ENCODE measurements around the gene MYMX. TPM values are rescaled to one million over a fixed set of nuclear protein-coding genes. Genes with fewer than 3 reads are reported as not detected.
A peak's percentile ranks its signal among the peaks of the same experiment; 100 is the strongest.
"Not testable (repeated sequence)": the region's sequence is repeated elsewhere in the genome, so short reads cannot be mapped to it uniquely, and the experiment has no call there.

The MYMX gene
- polyA plus RNA-seq, 1 donor from 2014 or later, result not detected

- Mint-ChIP-seq H3K9me3 (no peaks in the 10 kb centered on the region), H3K27me3 (no peaks in the 10 kb centered on the region), H3K4me3 (no peak overlapping the region), H3K4me1 (peaks cover 0 to 2% (median under 1%) of the 10 kb centered on the region in 3 donors), H3K27ac (peak overlapping the region in 1 of 3 donors; percentile 31), H3K36me3 (peaks cover 2% of the 10 kb centered on the region)
These were observed 12.8 kb downstream of the MYMX start for GRCh38 chr6:44229376-44230033.

- H3K4me1 Mint-ChIP-seq, result no peaks in the 10 kb centered on the region
- H3K27ac Mint-ChIP-seq, result no peak overlapping the region
- H3K9me3 Mint-ChIP-seq, result no peaks in the 10 kb centered on the region
- H3K27me3 Mint-ChIP-seq, result no peaks in the 10 kb centered on the region
- peaks cover 2% of the 10 kb centered on the region for H3K36me3 Mint-ChIP-seq
- peak overlapping the region in 1 of 4 donors; percentile 20 for H3K4me3 Mint-ChIP-seq
These were observed 13.4 kb downstream of the MYMX start for GRCh38 chr6:44230034-44230675.

DNA sequence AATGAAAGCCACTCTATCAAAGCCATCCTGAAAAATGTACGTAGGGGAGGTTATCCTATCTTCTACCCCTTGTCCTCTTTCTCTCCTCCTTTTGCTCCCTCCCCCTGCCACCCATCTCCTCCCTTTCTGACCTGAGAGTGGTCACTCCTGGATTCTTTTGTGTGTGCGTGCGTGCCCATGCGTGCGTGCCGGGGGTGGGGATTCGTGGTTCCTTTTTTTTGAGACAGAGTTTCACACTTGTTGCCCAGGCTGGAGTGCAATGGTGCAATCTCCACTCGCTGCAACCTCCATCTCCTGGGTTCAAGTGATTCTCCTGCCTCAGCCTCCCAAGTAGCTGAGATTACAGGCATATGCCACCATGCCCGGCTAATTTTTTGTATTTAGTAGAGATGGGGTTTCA, 14.7 kb downstream of the MYMX start:
- H3K4me1 Mint-ChIP-seq, H3K4me3 Mint-ChIP-seq, H3K36me3 Mint-ChIP-seq, H3K27ac Mint-ChIP-seq, H3K27me3 Mint-ChIP-seq, H3K9me3 Mint-ChIP-seq: not testable (repeated sequence)

DNA sequence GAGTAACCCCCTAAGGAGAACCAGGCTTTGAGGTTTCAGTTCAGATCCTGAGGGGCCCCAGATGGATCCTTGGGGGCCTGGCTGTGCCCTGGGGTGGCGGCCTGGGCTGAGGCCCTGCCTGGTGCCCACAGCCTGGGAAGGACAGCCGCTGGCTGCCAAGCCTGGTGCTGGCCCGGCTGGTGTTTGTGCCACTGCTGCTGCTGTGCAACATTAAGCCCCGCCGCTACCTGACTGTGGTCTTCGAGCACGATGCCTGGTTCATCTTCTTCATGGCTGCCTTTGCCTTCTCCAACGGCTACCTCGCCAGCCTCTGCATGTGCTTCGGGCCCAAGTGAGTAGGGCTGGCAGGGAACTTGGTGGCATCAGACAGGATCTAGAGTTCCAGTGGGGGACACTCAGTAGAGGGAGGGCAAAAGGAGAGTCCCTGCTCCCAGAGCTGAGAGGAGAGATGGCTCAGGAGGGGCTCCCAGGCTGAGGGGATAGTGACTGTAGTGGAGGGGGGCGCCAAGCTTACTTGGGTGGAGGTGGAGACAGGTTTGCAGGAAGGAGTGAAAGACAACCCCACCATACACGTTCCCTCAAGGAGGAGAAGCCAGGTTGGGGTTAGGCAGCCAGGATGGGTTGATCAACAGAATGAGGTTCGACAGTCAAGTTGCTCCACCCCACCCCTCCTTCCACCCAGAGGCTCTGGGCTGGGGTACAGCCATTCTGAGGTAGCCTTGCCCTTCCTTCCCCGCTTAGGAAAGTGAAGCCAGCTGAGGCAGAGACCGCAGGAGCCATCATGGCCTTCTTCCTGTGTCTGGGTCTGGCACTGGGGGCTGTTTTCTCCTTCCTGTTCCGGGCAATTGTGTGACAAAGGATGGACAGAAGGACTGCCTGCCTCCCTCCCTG, 16.2 kb downstream of the MYMX start:
- H3K27me3 Mint-ChIP-seq, result no peaks in the 10 kb centered on the region
- H3K4me1 Mint-ChIP-seq, result peaks cover 0 to 4% (median 3%) of the 10 kb centered on the region in 3 donors
- no peak overlapping the region for H3K27ac Mint-ChIP-seq
- H3K4me3 Mint-ChIP-seq, result no peak overlapping the region
- H3K9me3 Mint-ChIP-seq, result no peaks in the 10 kb centered on the region
- peaks cover 2% of the 10 kb centered on the region for H3K36me3 Mint-ChIP-seq

- Mint-ChIP-seq H3K36me3 (peaks cover 2% of the 10 kb centered on the region), H3K4me3 (no peak overlapping the region), H3K4me1 (peaks cover 0 to 5% (median 3%) of the 10 kb centered on the region in 3 donors), H3K27me3 (no peaks in the 10 kb centered on the region), H3K9me3 (no peaks in the 10 kb centered on the region), H3K27ac (peak overlapping the region in 1 of 3 donors; percentile 25)
These were observed 16.9 kb downstream of the MYMX start for GRCh38 chr6:44233567-44234100.

DNA sequence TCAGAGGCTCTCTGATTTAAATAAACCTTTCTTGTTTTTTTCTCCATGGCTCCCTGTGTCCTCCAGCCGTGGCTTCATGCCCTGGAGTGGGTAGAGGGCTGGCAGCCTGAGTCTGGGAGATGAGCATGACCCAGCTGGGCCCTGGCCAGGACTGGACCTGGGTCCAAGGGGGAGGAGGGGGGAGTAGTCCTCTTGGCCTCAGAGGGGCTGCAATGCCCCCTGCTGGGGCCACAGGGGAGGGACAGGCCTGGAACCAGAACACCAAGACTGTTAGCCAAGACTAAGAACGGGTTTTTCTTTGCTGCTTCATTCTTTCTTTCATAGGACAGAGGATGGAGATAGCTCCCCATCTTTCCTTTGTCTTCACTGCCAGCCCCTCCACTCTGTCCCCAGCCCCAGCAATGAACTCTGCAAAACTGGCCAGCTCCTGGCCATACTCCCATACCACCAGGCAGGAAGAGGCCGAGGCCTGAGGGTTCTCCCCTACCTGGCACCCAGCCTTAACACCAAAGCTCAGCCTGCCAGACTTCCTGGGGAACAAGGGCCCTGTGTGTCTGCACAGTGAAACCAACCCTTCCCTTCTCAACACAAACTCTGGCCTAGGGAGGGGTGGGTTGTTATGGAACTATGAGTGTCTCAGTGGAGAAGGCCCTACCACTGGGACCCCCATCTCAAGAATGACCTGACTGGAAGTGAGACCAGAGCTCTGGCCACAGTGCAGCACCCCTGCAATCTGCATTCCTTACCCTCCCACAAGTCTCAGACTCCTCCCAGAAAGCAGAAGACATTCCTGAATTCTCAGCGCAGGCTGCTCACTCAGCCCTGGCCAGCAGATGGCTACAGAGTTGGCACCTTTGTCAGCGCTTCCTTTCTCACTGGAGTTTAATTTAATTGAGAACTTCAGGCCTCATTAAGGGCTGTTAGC, 17.6 kb downstream of the MYMX start:
- H3K27ac Mint-ChIP-seq, result peak overlapping the region in 1 of 3 donors; percentile 25
- H3K4me1 Mint-ChIP-seq, result peaks cover 0 to 5% (median 3%) of the 10 kb centered on the region in 3 donors
- H3K36me3 Mint-ChIP-seq, result peaks cover 2% of the 10 kb centered on the region
- H3K9me3 Mint-ChIP-seq, result no peaks in the 10 kb centered on the region
- no peaks in the 10 kb centered on the region for H3K27me3 Mint-ChIP-seq
- no peak overlapping the region for H3K4me3 Mint-ChIP-seq

DNA sequence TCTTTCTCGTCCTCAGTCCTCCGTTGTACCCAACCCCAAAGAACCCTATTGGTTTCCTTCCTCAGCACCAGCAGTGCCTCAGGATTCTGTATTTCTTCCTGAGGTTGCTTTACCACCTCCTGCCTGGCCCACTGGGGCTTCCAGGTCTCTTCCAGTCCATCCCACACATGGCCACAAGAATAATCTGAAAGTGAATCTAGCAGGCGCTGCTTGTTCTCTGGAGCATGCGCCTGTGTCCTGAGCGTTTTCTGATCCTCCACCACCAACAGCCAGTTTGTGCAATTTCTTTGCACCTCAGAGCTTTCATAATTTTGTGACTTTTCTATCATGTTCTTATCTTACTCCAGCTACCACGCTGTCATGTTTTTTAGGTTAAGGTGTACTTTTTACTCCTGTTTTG, 18.5 kb downstream of the MYMX start:
- peaks cover 0 to 5% (median 3%) of the 10 kb centered on the region in 3 donors for H3K4me1 Mint-ChIP-seq
- H3K27me3 Mint-ChIP-seq, result no peaks in the 10 kb centered on the region
- peaks cover 2% of the 10 kb centered on the region for H3K36me3 Mint-ChIP-seq
- H3K27ac Mint-ChIP-seq, result no peak overlapping the region
- H3K9me3 Mint-ChIP-seq, result no peaks in the 10 kb centered on the region
- peak overlapping the region in 1 of 4 donors; percentile 61 for H3K4me3 Mint-ChIP-seq

GRCh38 chr6:44235891-44236516, 19.3 kb downstream of the MYMX start:
- no peak overlapping the region for H3K27ac Mint-ChIP-seq
- peaks cover 0 to 5% (median 3%) of the 10 kb centered on the region in 3 donors for H3K4me1 Mint-ChIP-seq
- no peaks in the 10 kb centered on the region for H3K27me3 Mint-ChIP-seq
- H3K9me3 Mint-ChIP-seq, result no peaks in the 10 kb centered on the region
- no peaks in the 10 kb centered on the region for H3K36me3 Mint-ChIP-seq
- H3K4me3 Mint-ChIP-seq, result no peak overlapping the region

DNA sequence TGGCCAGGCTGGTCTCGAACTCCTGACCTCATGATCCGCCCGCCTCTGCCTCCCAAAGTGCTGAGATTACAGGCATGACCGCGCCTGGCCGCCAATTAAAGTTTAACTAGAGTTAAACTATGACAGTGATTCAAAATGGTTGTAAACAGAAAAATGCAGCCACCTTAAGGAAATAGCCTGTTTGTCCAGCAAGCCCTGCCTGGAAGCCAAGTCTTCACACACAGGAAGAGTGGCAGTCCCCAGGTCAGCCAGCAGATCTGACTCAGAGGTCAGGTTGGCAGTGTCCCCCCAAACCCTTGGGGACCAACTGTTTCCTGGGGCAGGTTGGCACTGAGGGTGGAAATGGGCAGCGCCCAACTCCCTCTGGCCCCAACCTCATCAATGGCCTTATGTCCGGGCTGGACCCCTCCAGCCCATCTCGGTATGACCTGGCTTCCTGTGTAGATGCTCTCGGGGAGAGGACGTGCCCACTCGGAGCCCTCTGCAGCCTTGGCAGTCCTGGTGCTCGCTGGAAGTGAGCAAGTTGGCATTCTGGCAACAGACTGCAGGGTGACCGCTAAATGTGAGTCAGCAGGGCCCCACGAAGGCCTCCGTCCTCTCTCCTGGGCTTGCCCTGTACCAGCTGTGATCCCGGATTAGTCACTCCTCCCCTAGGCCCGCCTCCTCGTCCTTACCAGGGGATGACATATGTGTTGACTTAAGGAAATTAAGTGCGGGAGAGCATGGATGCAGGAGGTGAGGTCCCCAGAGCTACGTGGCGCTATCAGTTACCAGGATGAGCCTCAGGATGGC, 20.5 kb downstream of the MYMX start:
- no peaks in the 10 kb centered on the region for H3K27me3 Mint-ChIP-seq
- no peaks in the 10 kb centered on the region for H3K9me3 Mint-ChIP-seq
- no peaks in the 10 kb centered on the region for H3K36me3 Mint-ChIP-seq
- peak overlapping the region; percentile 79 to 91 (median 90) for H3K27ac Mint-ChIP-seq
- peak overlapping the region; percentile 82 to 96 (median 93) for H3K4me3 Mint-ChIP-seq
- H3K4me1 Mint-ChIP-seq, result peaks cover 0 to 5% (median 3%) of the 10 kb centered on the region in 3 donors

DNA sequence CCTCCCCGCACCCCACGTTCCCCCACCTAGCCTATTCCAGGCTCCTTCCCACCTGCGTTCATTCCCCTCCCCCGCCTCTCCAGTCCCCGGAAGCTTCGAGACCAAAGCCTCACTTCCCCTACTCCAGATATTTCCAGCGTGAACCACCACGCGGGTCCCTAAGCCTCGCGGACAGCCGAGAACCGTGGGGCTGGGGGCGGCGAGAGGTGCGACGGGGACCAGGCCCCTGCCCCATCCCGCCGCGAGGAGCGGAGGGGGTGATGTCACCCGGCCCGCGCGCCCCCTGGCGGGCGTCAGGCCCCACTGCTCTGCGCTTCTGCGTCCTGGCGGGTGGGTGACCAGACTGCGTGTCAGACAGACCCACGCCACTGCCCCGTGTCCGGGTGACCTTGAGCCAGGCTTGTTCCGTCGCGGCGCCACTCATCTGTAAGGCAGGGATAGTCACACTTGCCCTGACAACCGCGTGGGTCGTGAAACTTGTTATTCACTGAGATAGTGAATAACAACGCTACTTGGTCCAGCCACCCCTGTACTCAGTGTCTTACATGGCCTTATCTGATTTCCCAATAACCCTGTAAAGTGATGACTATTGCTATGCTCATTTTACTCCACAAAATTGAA, 21.2 kb downstream of the MYMX start:
- Mint-ChIP-seq H3K4me1 (peaks cover 0 to 5% (median 3%) of the 10 kb centered on the region in 3 donors), H3K27ac (peak overlapping the region; percentile 79 to 91 (median 90)), H3K9me3 (no peaks in the 10 kb centered on the region), H3K27me3 (no peaks in the 10 kb centered on the region), H3K36me3 (no peaks in the 10 kb centered on the region), H3K4me3 (peak overlapping the region; percentile 82 to 96 (median 93))

GRCh38 chr6:44238687-44239350, 22.1 kb downstream of the MYMX start:
- Mint-ChIP-seq H3K4me3 (peak overlapping the region; percentile 82 to 96 (median 86)), H3K9me3 (no peaks in the 10 kb centered on the region), H3K27me3 (no peaks in the 10 kb centered on the region), H3K4me1 (peaks cover 0 to 5% (median 3%) of the 10 kb centered on the region in 3 donors), H3K27ac (peak overlapping the region; percentile 79 to 91 (median 90)), H3K36me3 (no peaks in the 10 kb centered on the region)

DNA sequence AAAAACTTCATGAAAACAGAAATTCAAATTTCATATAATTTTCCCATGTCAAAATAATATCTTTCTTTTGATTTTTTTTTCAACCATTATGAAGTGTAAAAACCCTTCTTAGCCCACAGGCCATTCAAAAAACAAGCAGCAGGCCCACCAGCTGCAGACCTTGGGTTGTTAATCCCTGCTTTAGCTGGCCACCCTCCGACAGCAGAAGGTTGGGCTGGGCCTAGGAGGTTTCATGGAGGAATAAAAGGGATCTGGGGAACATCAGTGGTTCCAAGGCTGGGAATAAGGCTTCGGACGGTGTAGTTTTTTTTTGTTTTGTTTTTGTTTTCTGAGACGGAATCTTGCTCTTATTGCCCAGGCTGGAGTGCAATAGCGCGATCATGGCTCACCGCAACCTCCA, 26.6 kb downstream of the MYMX start:
- Mint-ChIP-seq H3K4me3 (peak overlapping the region in 2 of 4 donors; percentile 25 to 76), H3K9me3 (no peaks in the 10 kb centered on the region)

More for the DNA sequence above, 26.6 kb downstream of the MYMX start:
- H3K27me3 Mint-ChIP-seq, result peaks cover 4% of the 10 kb centered on the region
- H3K27ac Mint-ChIP-seq, result peak overlapping the region in 1 of 3 donors; percentile 81
- peaks cover 4 to 11% (median 6%) of the 10 kb centered on the region in 3 donors for H3K4me1 Mint-ChIP-seq
- peaks cover 2% of the 10 kb centered on the region for H3K36me3 Mint-ChIP-seq

Data from IgD-negative memory B cell (primary cell).